SK-N-SH (cell line): Measurements from ENCODE around the gene THOP1.

Source experiments
- ELF1 ChIP-seq: IDR thresholded peaks from 2 replicates; pipeline ENCODE4 v1.4.0; 2012
- EP300 ChIP-seq, 2 experiments: IDR thresholded peaks; 2 replicates each; pipeline versions ENCODE4 v1.4.0 to v1.6.1; 2012; ENCODE audit warnings: borderline replicate concordance in 1 of 2, low read depth in 1 of 2, low read length in 1 of 2
- FOXJ3 ChIP-seq: sonication (generic); formaldehyde crosslinking; IDR thresholded peaks from 2 replicates; pipeline ENCODE4 v1.5.1; 2020; ENCODE audit warnings: mild to moderate bottlenecking, missing genetic modification reagents
- MXI1 ChIP-seq: IDR thresholded peaks from 2 replicates; pipeline ENCODE4 v1.6.1; 2012; ENCODE audit warnings: mild to moderate bottlenecking, low read depth, low read length, improper control_type of control experiment
- PBX3 ChIP-seq: IDR thresholded peaks from 2 replicates; pipeline ENCODE4; 2012
- POLR2AphosphoS5 ChIP-seq: IDR thresholded peaks from 2 replicates; pipeline ENCODE4 v1.6.1; 2012; ENCODE audit warnings: low read depth, low read length
- RAD21 ChIP-seq: IDR thresholded peaks from 2 replicates; pipeline ENCODE4 v1.6.1; 2012; ENCODE audit warnings: mild to moderate bottlenecking, low read length
- SIN3A ChIP-seq: IDR thresholded peaks from 2 replicates; pipeline ENCODE4 v1.6.1; 2012; ENCODE audit warnings: low read depth, mild to moderate bottlenecking, low read length, moderate library complexity, borderline replicate concordance
- SMC3 ChIP-seq: IDR thresholded peaks from 2 replicates; pipeline ENCODE4 v1.6.1; 2012; ENCODE audit warnings: low read depth, low read length, improper control_type of control experiment
- TAF1 ChIP-seq: IDR thresholded peaks from 2 replicates; pipeline ENCODE4 v1.6.1; 2012; ENCODE audit warnings: low read depth, mild to moderate bottlenecking, low read length, moderate library complexity, borderline replicate concordance
- USF2 ChIP-seq: fragments of 150-350 bp; IDR thresholded peaks from 2 replicates; pipeline ENCODE4 v1.6.1; 2017; ENCODE audit warnings: antibody characterized with exemption, low read length, low read depth, borderline replicate concordance
- TF ChIP-seq, protein P1 (sequence below): fragments of 200-600 bp; sonication (generic); IDR thresholded peaks from 2 replicates; pipeline ENCODE4 v1.6.1; 2017; ENCODE audit warnings: antibody characterized with exemption, mild to moderate bottlenecking, moderate library complexity
- TF ChIP-seq, protein P2 (sequence below): IDR thresholded peaks from 2 replicates; pipeline ENCODE4 v1.4.0; 2012; ENCODE audit warnings: low read depth, borderline replicate concordance
- TF ChIP-seq, protein P3 (sequence below): IDR thresholded peaks from 2 replicates; pipeline ENCODE4 v1.4.0; 2012; ENCODE audit warnings: low read depth

- TF ChIP-seq USF2: no peak
- TF ChIP-seq, protein P1, sequence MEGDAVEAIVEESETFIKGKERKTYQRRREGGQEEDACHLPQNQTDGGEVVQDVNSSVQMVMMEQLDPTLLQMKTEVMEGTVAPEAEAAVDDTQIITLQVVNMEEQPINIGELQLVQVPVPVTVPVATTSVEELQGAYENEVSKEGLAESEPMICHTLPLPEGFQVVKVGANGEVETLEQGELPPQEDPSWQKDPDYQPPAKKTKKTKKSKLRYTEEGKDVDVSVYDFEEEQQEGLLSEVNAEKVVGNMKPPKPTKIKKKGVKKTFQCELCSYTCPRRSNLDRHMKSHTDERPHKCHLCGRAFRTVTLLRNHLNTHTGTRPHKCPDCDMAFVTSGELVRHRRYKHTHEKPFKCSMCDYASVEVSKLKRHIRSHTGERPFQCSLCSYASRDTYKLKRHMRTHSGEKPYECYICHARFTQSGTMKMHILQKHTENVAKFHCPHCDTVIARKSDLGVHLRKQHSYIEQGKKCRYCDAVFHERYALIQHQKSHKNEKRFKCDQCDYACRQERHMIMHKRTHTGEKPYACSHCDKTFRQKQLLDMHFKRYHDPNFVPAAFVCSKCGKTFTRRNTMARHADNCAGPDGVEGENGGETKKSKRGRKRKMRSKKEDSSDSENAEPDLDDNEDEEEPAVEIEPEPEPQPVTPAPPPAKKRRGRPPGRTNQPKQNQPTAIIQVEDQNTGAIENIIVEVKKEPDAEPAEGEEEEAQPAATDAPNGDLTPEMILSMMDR: no peak
- TF ChIP-seq, protein P2, sequence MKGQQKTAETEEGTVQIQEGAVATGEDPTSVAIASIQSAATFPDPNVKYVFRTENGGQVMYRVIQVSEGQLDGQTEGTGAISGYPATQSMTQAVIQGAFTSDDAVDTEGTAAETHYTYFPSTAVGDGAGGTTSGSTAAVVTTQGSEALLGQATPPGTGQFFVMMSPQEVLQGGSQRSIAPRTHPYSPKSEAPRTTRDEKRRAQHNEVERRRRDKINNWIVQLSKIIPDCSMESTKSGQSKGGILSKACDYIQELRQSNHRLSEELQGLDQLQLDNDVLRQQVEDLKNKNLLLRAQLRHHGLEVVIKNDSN: no peak
- no peak for TF ChIP-seq MXI1
- TF ChIP-seq SMC3: no peak
- TF ChIP-seq EP300 (IDR thresholded peaks at IDR 0.05; ENCODE audit: borderline replicate concordance in 1 of 2, low read depth in 1 of 2, low read length in 1 of 2): no peak
- no peak for TF ChIP-seq SIN3A
- TF ChIP-seq TAF1: no peak
- TF ChIP-seq POLR2AphosphoS5: no peak
- no peak for TF ChIP-seq PBX3
- TF ChIP-seq, protein P3, sequence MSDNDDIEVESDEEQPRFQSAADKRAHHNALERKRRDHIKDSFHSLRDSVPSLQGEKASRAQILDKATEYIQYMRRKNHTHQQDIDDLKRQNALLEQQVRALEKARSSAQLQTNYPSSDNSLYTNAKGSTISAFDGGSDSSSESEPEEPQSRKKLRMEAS: no peak
- TF ChIP-seq FOXJ3 (CRISPR knock-in tag): no peak
- no peak for TF ChIP-seq ELF1
- TF ChIP-seq RAD21: no peak
Observed at GRCh38 chr19:2856457-2857050, 71.3 kb downstream of the THOP1 start.
